Anterior cingulate cortex (tissue), 58 donors: ENCODE data around the gene PTRH2.
A peak's percentile ranks its signal among the peaks of the same experiment; 100 is the strongest.

ENCODE experiments used
- DNase-seq, 58 donors: peaks; one replicate each; lab custom pipeline; 2025; lab: John Stamatoyannopoulos, UW

PTRH2 gene

GRCh38 chr17:59723041-59723440 is 15.8 kb upstream of the PTRH2 start:
- no peak for DNase-seq

- DNase-seq: no peak
These were observed 15.4 kb upstream of the PTRH2 start for GRCh38 chr17:59722623-59723022.

GRCh38 chr17:59719526-59719925 is 12.3 kb upstream of the PTRH2 start:
- peak in 1 of 58 donors; percentile 41 for DNase-seq

- DNase-seq: no peak
These were observed 9.2 kb upstream of the PTRH2 start for GRCh38 chr17:59716427-59716826.

- no peak for DNase-seq
These were observed 7.0 kb upstream of the PTRH2 start for GRCh38 chr17:59714255-59714654.

- no peak for DNase-seq
These were observed 5.6 kb upstream of the PTRH2 start for GRCh38 chr17:59712862-59713261.

- DNase-seq: no peak
These were observed 4.7 kb upstream of the PTRH2 start for GRCh38 chr17:59711936-59712335.

GRCh38 chr17:59707971-59708430 is 771 bp upstream of the PTRH2 start:
- no peak for DNase-seq

- DNase-seq: no peak
These were observed 4.9 kb downstream of the PTRH2 start for GRCh38 chr17:59702304-59702703.

- DNase-seq: no peak
These were observed 7.4 kb downstream of the PTRH2 start for GRCh38 chr17:59699786-59700185.

GRCh38 chr17:59699218-59699617 is 8.0 kb downstream of the PTRH2 start:
- DNase-seq: no peak

- no peak for DNase-seq
These were observed 9.1 kb downstream of the PTRH2 start for GRCh38 chr17:59698143-59698542.

- no peak for DNase-seq
These were observed 10.4 kb downstream of the PTRH2 start for GRCh38 chr17:59696682-59697277.

- no peak for DNase-seq
These were observed 11.1 kb downstream of the PTRH2 start for GRCh38 chr17:59695945-59696681.

- no peak for DNase-seq
These were observed 12.9 kb downstream of the PTRH2 start for GRCh38 chr17:59694344-59694743.

- no peak for DNase-seq
These were observed 13.6 kb downstream of the PTRH2 start for GRCh38 chr17:59693582-59693981.

- DNase-seq: no peak
These were observed 18.7 kb downstream of the PTRH2 start for GRCh38 chr17:59688496-59688895.

GRCh38 chr17:59688008-59688407 is 19.2 kb downstream of the PTRH2 start:
- DNase-seq: no peak

GRCh38 chr17:59684967-59685366 is 22.3 kb downstream of the PTRH2 start:
- no peak for DNase-seq

GRCh38 chr17:59683283-59683682 is 23.9 kb downstream of the PTRH2 start:
- no peak for DNase-seq

GRCh38 chr17:59680314-59680713 is 26.9 kb downstream of the PTRH2 start:
- no peak for DNase-seq

- DNase-seq: no peak
These were observed 28.3 kb downstream of the PTRH2 start for GRCh38 chr17:59678918-59679317.
